GM21786 (cell line): ENCODE results near the gene FBXL13.
"Not testable (repeated sequence)": the region's sequence is repeated elsewhere in the genome, so short reads cannot be mapped to it uniquely, and the experiment has no call there.

Experiments used
- ATAC-seq: cut with Tn5 transposase; IDR thresholded peaks from one replicate; pipeline ENCODE4 v1.9.1; 2021; ENCODE audit not compliant: unreplicated experiment

The FBXL13 gene

GRCh38 chr7:103031024-103031423 lies 43.6 kb downstream of the FBXL13 start:
- no peak for ATAC-seq

GRCh38 chr7:103025341-103025740 lies 49.3 kb downstream of the FBXL13 start:
- ATAC-seq, result no peak

- ATAC-seq, result not testable (repeated sequence)
Measured at GRCh38 chr7:103023578-103023977, 51.0 kb downstream of the FBXL13 start.

GRCh38 chr7:103021490-103021889 lies 53.1 kb downstream of the FBXL13 start:
- not testable (repeated sequence) for ATAC-seq

GRCh38 chr7:103020876-103021275 lies 53.7 kb downstream of the FBXL13 start:
- ATAC-seq, result not testable (repeated sequence)

GRCh38 chr7:103018295-103018694 lies 56.3 kb downstream of the FBXL13 start:
- not testable (repeated sequence) for ATAC-seq

GRCh38 chr7:103011650-103012049 lies 62.9 kb downstream of the FBXL13 start:
- ATAC-seq, result no peak

- ATAC-seq, result no peak
Measured at GRCh38 chr7:103010211-103010610, 64.4 kb downstream of the FBXL13 start.

GRCh38 chr7:103009466-103010185 lies 65.0 kb downstream of the FBXL13 start:
- no peak for ATAC-seq

- ATAC-seq, result no peak
Measured at GRCh38 chr7:103003004-103003403, 71.6 kb downstream of the FBXL13 start.

- no peak for ATAC-seq
Measured at GRCh38 chr7:103001210-103001609, 73.4 kb downstream of the FBXL13 start.

- ATAC-seq, result no peak
Measured at GRCh38 chr7:102996957-102997356, 77.6 kb downstream of the FBXL13 start.

GRCh38 chr7:102995609-102996008 lies 79.0 kb downstream of the FBXL13 start:
- ATAC-seq, result not testable (repeated sequence)

GRCh38 chr7:102994567-102994966 lies 80.0 kb downstream of the FBXL13 start:
- no peak for ATAC-seq

GRCh38 chr7:102993718-102994029 lies 80.9 kb downstream of the FBXL13 start:
- no peak for ATAC-seq

GRCh38 chr7:102992938-102993717 lies 81.5 kb downstream of the FBXL13 start:
- no peak for ATAC-seq

- ATAC-seq, result no peak
Measured at GRCh38 chr7:102992509-102992937, 82.1 kb downstream of the FBXL13 start.

- no peak for ATAC-seq
Measured at GRCh38 chr7:102991540-102992214, 82.9 kb downstream of the FBXL13 start.

- ATAC-seq, result no peak
Measured at GRCh38 chr7:102991077-102991539, 83.5 kb downstream of the FBXL13 start.

GRCh38 chr7:102990642-102991041 lies 84.0 kb downstream of the FBXL13 start:
- no peak for ATAC-seq

- no peak for ATAC-seq
Measured at GRCh38 chr7:102988631-102989560, 85.7 kb downstream of the FBXL13 start.
